ENCODE measurements around the gene UBE2J2. TPM values are rescaled to one million over a fixed set of nuclear protein-coding genes. Genes with fewer than 3 reads are reported as not detected.

UBE2J2 gene
- total RNA-seq, 1 experiment from 2014 or later: 83.4 TPM

GRCh38 chr1:1260843-1261560 is 12.7 kb downstream of the UBE2J2 start:
- H3K23me2 ChIP-seq (ENCODE audit: insufficient read length, low read depth, low read length, poor library complexity, severe bottlenecking): no peaks in the 10 kb centered on the region
- no CpG with 5 or more reads among the region's 16 CpGs for WGBS (ENCODE audit: extremely low coverage, insufficient read length, low lambda C conversion rate)
- no peak for DNase-seq
- H3K79me1 ChIP-seq (ENCODE audit: insufficient read depth, low read depth, low read length, poor library complexity, severe bottlenecking): no peaks in the 10 kb centered on the region
- no peaks in the 10 kb centered on the region; the same call in 1 of the 2 replicates for H3K79me2 ChIP-seq (ENCODE audit: insufficient read depth, low read length)
- TF ChIP-seq CTCF (conservative IDR thresholded peaks at IDR 0.05): no peak
- no peak overlapping the region for H2BK15ac ChIP-seq (ENCODE audit: low read depth, low read length)
- no peak overlapping the region for H4K5ac ChIP-seq (ENCODE audit: insufficient read length, low read depth, low read length)
- no peaks in the 10 kb centered on the region for H3K9me3 ChIP-seq (ENCODE audit: control insufficient read depth, low read depth, low read length)
- no peak overlapping the region for H3K14ac ChIP-seq (ENCODE audit: insufficient read depth, low read length)
- no peaks in the 10 kb centered on the region for H3K4me1 ChIP-seq (ENCODE audit: insufficient read depth, low read length)
- H3K27ac ChIP-seq (ENCODE audit: insufficient read length, low read depth, low read length): no peak overlapping the region
- peaks cover 14 to 26% of the 10 kb centered on the region in 2 experiments for H3K4me1 Mint-ChIP-seq
- H2BK120ac ChIP-seq (ENCODE audit: low read depth, low read length, poor library complexity, severe bottlenecking): no peak overlapping the region
- H2AK5ac ChIP-seq (ENCODE audit: insufficient read length, low read length): no peak overlapping the region
- H3K4me2 ChIP-seq (ENCODE audit: insufficient read depth, insufficient read length, low read length): no peak overlapping the region
- peaks cover 41 to 84% (median 66%) of the 10 kb centered on the region in 3 experiments; a peak in 6 of 7 replicates for H3K36me3 Mint-ChIP-seq (ENCODE audit: insufficient read depth in 1 of 3, low read depth in 3 of 3)
- no peak overlapping the region for H3K9ac ChIP-seq (ENCODE audit: extremely low read depth, insufficient read length, low read length)
- no peak overlapping the region for H2BK20ac ChIP-seq (ENCODE audit: low read depth, low read length, poor library complexity, severe bottlenecking)
- no peak overlapping the region for H3K4me3 Mint-ChIP-seq
- peaks cover 3% of the 10 kb centered on the region; the same call in 1 of the 2 replicates for H3K27me3 Mint-ChIP-seq (ENCODE audit: low read depth)
- H3K27me3 ChIP-seq (ENCODE audit: insufficient read depth, low read length): no peaks in the 10 kb centered on the region
- H3K23ac ChIP-seq (ENCODE audit: insufficient read length, low read depth, low read length): no peak overlapping the region
- peak overlapping the region; percentile 68 to 90 (median 86); a peak in 4 of 7 replicates for H3K27ac Mint-ChIP-seq
- H2AFZ ChIP-seq (ENCODE audit: low read length): no peak overlapping the region
- H2BK12ac ChIP-seq (ENCODE audit: insufficient read length, low read depth, low read length): no peak overlapping the region
- H2BK5ac ChIP-seq (ENCODE audit: insufficient read length, low read length): no peak overlapping the region
- no peak overlapping the region for H3K4ac ChIP-seq (ENCODE audit: low read depth, low read length)
- H4K20me1 ChIP-seq (ENCODE audit: control insufficient read depth, insufficient read depth, insufficient read length): no peaks in the 10 kb centered on the region
- no peaks in the 10 kb centered on the region; a peak in 1 of 5 replicates for H3K9me3 Mint-ChIP-seq
- no peak overlapping the region for H4K8ac ChIP-seq (replicated peaks; ENCODE audit: insufficient read length, low read depth, low read length)
- H4K91ac ChIP-seq (ENCODE audit: insufficient read length, low read depth, low read length): no peak overlapping the region
- H3T11ph ChIP-seq (ENCODE audit: low read length): no peak overlapping the region
- H3K18ac ChIP-seq (ENCODE audit: insufficient read length, low read depth, low read length): no peak overlapping the region
- H3K56ac ChIP-seq (ENCODE audit: insufficient read length, low read depth, low read length): no peak overlapping the region

All from H9 (cell line).